SK-N-SH (cell line): ENCODE measurements around the gene RAP1B.

Source experiments
- CHD2 ChIP-seq: fragments of 150-350 bp; IDR thresholded peaks from 2 replicates; pipeline ENCODE4 v1.6.1; 2018; ENCODE audit warnings: low read length; ENCODE audit not compliant: partially characterized antibody
- CTCF ChIP-seq: fragments of 200-600 bp; sonication (generic); IDR thresholded peaks from 2 replicates; pipeline ENCODE4 v1.6.1; 2017; ENCODE audit warnings: antibody characterized with exemption, mild to moderate bottlenecking, moderate library complexity
- GABPA ChIP-seq: IDR thresholded peaks from 2 replicates; pipeline ENCODE4 v1.4.0; 2012; ENCODE audit warnings: low read depth, mild to moderate bottlenecking
- GATA2 ChIP-seq: sonication (generic); formaldehyde crosslinking; IDR thresholded peaks from 2 replicates; pipeline ENCODE4 v1.5.0; 2020; ENCODE audit warnings: mild to moderate bottlenecking, missing genetic modification reagents
- JUND ChIP-seq: IDR thresholded peaks from 2 replicates; pipeline ENCODE4 v1.4.0; 2012
- NRF1 ChIP-seq: IDR thresholded peaks from 2 replicates; pipeline ENCODE4 v1.6.1; 2012; ENCODE audit warnings: low read depth, mild to moderate bottlenecking, low read length
- RCOR1 ChIP-seq: fragments of 150-350 bp; IDR thresholded peaks from 2 replicates; pipeline ENCODE4 v1.6.1; 2017; ENCODE audit warnings: antibody characterized with exemption, low read length
- SIN3A ChIP-seq: IDR thresholded peaks from 2 replicates; pipeline ENCODE4 v1.6.1; 2012; ENCODE audit warnings: low read depth, mild to moderate bottlenecking, low read length, moderate library complexity, borderline replicate concordance
- SMC3 ChIP-seq: IDR thresholded peaks from 2 replicates; pipeline ENCODE4 v1.6.1; 2012; ENCODE audit warnings: low read depth, low read length, improper control_type of control experiment
- TCF12 ChIP-seq: IDR thresholded peaks from 2 replicates; pipeline ENCODE4 v1.4.0; 2012
- USF2 ChIP-seq: fragments of 150-350 bp; IDR thresholded peaks from 2 replicates; pipeline ENCODE4 v1.6.1; 2017; ENCODE audit warnings: antibody characterized with exemption, low read length, low read depth, borderline replicate concordance

GRCh38 chr12:68624933-68625332, 14.2 kb downstream of the RAP1B start:
- TF ChIP-seq SIN3A, result no peak
- no peak for TF ChIP-seq SMC3
- no peak for TF ChIP-seq CTCF
- no peak for TF ChIP-seq GATA2
- TF ChIP-seq NRF1, result no peak
- no peak for TF ChIP-seq RCOR1
- no peak for TF ChIP-seq USF2
- TF ChIP-seq CHD2, result no peak
- TF ChIP-seq JUND, result no peak
- no peak for TF ChIP-seq GABPA
- TF ChIP-seq TCF12, result no peak
